ENCODE measurements around the gene RGS7.

DNA sequence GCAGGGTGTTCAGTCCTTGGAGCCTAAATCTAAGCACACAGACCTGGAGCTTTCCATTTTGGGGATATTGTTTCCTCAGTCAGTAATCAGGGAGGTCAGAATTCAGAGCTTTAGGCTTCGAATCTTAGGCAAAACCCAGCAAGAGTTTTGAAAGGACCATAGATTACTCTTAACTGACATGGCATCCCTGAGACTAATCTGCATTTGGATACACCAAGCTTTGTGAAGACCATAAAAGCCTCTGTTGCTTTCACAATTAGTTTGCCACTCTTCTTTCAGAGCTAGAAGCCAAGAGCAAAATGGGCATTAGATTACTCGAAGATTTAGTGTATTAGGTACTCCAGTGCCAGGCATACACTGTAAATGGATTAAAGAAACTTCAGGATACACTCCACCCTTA is 613.3 kb downstream of the RGS7 start:
- TF ChIP-seq, protein P1, sequence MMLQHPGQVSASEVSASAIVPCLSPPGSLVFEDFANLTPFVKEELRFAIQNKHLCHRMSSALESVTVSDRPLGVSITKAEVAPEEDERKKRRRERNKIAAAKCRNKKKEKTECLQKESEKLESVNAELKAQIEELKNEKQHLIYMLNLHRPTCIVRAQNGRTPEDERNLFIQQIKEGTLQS (IDR thresholded peaks at IDR 0.05; ENCODE audit: insufficient read depth, low read depth, low read length) = no peak
- TF ChIP-seq, protein P2, sequence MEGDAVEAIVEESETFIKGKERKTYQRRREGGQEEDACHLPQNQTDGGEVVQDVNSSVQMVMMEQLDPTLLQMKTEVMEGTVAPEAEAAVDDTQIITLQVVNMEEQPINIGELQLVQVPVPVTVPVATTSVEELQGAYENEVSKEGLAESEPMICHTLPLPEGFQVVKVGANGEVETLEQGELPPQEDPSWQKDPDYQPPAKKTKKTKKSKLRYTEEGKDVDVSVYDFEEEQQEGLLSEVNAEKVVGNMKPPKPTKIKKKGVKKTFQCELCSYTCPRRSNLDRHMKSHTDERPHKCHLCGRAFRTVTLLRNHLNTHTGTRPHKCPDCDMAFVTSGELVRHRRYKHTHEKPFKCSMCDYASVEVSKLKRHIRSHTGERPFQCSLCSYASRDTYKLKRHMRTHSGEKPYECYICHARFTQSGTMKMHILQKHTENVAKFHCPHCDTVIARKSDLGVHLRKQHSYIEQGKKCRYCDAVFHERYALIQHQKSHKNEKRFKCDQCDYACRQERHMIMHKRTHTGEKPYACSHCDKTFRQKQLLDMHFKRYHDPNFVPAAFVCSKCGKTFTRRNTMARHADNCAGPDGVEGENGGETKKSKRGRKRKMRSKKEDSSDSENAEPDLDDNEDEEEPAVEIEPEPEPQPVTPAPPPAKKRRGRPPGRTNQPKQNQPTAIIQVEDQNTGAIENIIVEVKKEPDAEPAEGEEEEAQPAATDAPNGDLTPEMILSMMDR (IDR thresholded peaks at IDR 0.05; ENCODE audit: control extremely low read depth in 1 of 3, insufficient read depth in 1 of 3, low read depth in 1 of 3, low read length in 3 of 3) = no peak
- TF ChIP-seq SP2 (IDR thresholded peaks at IDR 0.05; ENCODE audit: low read length) = no peak
